Endometrial microvascular endothelial cells (primary cell): ENCODE data around the gene PRUNE2. TPM values are rescaled to one million over a fixed set of nuclear protein-coding genes. Genes with fewer than 3 reads are reported as not detected.
"Not testable (repeated sequence)": the region's sequence is repeated elsewhere in the genome, so short reads cannot be mapped to it uniquely, and the experiment has no call there.

Experiments used
- in situ Hi-C: cut with HindIII; loops from 2 replicates; pipeline ENCODE4 v1.10.0; 2017; ENCODE audit warnings: low sequenced_read_pairs, low pct_unique_long_range_greater_than_20kb; ENCODE audit errors: inconsistent ontology term
- total RNA-seq: library from RNA; depleted of rRNA; stranded (reverse); fragments of >200 nt; gene quantifications from one replicate; pipeline ENCODE4 v1.2.3, GENCODE V29; 2015; ENCODE audit errors: inconsistent ontology term

Gene PRUNE2
- total RNA-seq, 1 donor from 2014 or later, result 10.8 TPM

DNA sequence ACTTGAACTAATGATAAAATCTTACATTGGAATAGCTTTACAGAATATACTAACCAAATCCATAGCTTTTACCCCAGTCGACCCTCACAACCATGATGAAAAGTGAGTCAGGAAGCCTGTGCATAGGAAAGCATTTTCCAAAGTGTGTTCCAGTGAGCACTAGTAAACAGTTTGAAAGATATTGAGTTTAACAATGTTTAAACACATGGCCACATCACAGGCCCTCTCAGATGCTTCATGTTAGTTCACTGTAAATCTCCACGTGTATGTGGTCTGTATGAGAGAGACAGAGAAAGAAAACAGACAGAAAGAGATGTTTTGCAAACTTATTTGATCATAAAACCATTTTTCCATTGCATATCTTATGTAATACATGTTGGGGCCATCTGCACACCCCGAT, 27.0 kb downstream of the PRUNE2 start:
- in situ Hi-C loops, result no loop called here

DNA sequence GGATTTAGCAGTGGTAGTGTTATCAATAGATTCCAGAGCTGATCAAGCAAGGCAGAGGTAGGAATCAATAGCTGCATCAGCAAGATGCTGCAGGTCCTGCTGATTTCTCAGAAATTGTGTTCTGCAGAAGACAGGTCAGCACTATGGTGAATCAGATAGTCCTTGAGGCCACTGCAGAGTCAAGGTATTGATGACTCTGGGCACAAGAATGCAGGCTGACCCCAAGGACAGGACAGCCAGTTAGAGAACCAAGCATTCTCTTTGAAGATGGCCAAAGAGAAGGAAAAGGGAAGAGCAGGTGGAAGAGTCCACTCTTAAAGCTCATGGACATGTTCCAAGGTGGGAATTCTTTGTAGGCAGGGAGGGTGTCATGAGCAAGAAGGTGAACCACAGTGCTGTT, 28.0 kb downstream of the PRUNE2 start:
- in situ Hi-C loops, result no loop called here

DNA sequence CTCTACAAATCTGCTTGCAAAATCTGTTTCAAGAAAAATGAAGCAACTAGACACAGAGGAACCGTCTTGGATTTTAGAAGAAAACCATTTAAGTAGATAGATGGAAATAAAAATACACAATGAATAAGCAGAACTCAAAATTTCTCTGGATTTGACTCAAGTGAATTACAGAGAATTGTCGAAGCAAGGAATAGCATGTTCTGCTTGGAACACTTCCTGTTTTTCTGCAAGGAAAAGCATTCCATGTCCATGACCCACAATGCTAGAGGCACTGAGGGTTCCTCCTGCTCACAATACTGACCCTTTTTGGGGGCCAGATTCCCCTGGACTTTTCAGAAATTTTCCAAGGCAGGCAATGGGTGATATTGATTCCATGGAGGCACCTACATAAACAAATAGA, 29.8 kb downstream of the PRUNE2 start:
- in situ Hi-C loops, result no loop called here

DNA sequence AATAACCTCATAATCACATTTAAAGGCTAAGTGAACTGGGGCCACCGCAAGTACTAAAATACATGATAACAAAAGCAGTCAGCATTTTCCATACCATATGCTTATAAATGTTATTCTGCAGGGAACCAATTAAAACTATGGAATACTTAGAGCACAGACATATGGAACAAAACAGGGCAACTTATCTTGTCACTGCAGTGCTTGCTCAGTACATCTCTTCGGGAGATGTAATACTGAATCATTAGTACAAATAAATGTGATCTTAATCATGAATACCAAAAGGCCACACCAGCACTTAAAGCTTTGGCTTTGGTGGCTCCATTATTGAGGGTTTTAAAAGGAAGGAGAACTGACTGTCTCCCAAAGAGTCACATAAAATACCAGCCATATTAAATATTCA, 32.1 kb downstream of the PRUNE2 start:
- in situ Hi-C loops, result no loop called here

DNA sequence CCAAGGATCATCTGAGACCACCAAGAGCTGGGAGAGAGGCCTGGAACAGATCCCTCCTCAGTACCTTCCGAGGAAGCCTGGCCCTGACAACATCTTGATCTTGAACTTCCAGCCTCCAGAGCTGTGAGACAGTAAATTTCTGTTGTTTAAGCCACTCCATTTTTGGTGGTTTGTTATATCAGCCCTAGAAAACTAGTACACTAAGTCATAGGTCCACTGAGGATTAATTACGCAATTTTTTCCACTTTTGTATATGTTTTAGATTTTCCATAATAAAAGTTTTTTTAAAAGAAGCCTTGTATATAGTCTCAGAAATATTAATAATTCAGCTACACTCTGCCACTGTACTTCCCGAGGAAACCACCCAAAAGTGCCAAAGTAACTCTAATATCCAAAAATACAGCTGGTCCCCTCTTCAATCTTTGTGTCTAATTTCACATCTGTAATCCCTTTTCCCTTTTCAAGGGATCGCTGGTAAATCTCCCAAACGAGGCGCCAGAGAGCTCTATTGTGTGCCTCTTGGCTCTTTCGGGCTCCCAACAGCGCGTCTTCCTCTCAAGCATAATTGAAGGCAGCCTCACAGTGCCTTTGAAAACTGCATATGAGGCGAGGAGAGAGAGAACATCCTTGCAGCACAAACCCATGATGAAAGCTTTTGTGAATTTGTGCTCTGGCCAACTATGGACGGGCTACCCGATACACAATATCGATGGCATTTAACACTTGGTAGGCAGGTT, 32.7 kb downstream of the PRUNE2 start:
- in situ Hi-C loops, result no loop called here

DNA sequence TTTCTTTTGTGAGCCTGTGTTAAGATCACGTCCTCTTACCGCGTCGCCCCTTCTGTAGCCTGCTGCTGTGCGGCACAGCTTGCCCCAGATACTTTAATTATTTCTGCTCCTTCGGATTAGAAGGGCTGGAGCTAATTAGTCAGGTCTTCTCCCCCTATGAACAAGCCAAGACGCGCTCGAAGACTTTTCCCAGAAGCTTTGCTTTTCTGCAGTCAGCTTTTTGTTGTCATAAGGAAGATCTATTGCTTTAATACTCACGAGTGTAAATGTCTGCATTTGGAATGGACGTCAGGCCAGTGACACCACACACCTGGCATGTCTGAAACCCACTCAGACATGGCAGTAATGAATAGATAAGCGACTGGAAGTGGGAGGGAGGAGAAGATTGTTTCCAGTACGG, 37.0 kb downstream of the PRUNE2 start:
- in situ Hi-C loops, result no loop called here

DNA sequence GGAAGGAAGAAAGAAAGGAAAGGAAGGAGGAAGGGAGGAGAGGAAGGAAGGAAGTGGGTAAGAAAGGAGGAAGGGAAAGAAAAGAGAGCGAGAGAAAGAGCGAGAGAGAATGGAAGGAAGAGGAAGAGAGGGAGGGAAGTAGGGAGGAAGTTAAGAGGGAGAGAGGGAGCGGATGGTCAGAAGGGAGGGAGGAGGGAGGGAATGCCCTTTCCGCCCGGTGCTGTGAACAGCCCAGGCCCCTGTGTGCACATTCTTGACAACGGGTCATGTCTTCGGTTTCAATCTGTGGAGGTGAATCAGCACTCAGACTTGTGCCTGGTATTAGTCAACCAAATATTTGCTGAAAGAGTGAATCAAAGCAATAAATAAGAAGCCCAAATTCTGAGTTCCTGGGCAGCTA, 39.2 kb downstream of the PRUNE2 start:
- in situ Hi-C loops, result no loop called here

DNA sequence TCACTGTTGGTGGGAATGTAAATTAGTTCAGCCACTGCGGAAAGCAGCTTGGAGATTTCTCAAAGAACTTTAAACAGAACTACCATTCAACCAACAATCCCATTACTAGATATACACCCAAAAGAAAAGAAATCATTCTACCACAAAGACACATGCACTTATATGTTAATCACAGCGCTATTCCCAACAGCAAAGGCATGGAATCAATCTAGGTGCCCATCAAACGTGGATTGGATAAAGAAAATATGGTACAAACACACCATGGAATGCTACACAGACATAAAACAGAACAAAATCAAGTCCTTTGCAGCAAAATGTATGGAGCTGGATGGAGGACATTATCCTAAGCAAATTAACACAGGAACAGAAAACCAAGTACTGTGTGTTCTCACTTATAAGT, 42.1 kb downstream of the PRUNE2 start:
- in situ Hi-C loops, result no loop called here

DNA sequence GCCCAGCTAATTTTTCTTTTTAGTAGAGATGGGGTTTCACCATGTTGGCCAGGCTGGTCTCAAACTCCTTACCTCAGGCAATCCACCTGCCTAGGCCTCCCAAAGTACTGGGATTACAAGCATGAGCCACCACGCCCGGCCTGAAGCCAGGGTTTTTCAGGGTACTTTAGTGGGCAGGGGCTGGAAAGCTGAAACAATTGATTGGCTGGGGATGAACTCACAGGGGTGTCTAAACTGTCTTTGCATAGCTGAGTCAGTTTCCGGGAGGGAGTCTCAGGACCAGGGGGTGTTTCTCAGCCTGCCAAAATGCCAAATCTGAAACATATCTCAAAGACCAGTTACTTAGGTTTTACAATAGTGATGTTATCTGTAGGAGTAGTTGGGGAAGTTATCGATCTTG, 46.1 kb downstream of the PRUNE2 start:
- in situ Hi-C loops, result no loop called here

DNA sequence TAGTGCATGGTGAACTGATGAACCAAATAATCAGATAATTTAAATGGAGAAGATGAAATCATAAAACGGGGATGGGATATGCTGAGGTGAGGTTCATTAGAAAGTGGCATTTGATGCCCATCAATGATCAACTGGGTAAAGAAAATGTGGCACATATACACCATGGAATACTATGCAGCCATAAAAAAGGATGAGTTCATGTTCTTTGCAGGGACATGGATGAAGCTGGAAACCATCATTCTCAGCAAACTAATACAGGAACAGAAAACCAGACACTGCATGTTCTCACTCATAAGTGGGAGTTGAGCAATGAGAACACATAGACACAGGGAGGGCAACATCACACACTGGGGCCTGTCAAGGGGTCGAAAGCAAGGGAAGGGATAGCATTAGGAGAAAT, 47.7 kb downstream of the PRUNE2 start:
- in situ Hi-C loops, result not testable (repeated sequence)

DNA sequence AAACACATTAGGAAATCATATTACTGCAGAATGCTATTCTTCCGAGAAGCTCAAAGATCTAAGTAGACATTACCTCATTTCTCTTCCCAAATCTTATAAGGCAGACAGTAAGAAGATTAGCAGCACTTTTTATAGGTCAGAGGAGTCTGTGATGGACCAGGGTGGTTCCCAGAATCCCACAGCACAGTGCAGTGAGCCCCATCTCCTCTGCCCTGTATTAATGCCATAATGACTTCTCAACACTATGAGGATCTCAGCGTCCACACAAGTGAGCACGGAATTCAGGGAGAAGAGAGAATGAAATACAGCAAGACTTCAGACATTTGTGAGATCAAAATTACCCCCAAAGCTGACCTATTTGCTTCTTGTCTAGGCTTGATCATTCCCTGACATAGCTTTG, 49.9 kb downstream of the PRUNE2 start:
- in situ Hi-C loops, result no loop called here

DNA sequence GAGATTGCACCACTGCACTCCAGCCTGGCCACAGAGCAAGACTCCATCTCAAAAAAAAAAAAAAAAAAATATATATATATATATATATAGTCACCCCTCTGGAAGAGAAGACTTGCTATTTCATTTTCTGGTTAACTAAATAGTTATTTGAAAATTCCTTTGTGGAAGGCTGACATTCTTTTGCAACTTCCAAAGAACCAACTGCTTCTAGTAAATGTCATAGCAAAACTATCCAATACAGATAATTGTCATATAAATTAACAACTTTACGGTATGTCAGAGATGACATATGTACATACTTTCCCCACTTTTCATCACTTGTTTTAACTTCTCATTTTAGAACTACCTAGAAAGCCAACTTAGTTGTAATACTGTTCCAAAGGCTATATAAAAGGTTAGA, 50.9 kb downstream of the PRUNE2 start:
- in situ Hi-C loops, result no loop called here

DNA sequence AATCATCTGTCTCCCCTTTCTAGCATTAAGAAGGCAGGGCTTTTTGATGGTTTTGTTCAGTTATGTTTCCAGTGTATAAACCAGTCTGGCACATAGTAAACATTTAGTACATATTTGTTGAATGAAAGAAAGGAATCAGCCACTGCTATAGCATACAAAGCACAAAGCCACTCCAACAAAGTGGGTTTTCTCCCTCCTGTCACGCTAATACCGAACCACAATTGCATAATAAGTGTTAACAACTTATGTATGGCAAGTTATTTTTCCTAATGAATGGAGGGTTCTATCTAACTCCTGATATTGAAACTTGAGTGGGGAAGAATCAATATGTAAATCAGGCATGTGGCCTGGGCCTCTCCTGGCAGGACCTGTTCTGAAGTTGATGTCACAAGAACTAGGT, 53.9 kb downstream of the PRUNE2 start:
- in situ Hi-C loops, result no loop called here

DNA sequence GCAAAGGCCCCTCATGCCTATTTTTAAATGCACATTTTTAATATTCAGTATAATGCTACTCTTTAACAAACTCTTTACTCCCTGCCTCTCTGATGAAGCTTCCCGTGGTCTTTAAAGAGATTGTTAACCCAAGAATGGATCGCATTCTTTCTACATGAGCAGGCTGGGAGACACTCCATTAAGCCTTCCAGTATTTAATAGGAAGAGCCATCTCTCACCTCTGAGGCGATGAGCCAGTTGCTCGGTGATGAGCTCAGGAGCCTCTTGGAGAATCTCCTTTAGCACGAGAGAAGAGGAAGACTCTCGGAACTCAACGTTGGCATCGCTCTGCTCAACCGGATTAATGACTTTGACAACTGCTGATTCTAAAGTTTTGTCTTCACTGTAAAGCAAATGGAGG, 59.6 kb downstream of the PRUNE2 start:
- in situ Hi-C loops, result no loop called here

DNA sequence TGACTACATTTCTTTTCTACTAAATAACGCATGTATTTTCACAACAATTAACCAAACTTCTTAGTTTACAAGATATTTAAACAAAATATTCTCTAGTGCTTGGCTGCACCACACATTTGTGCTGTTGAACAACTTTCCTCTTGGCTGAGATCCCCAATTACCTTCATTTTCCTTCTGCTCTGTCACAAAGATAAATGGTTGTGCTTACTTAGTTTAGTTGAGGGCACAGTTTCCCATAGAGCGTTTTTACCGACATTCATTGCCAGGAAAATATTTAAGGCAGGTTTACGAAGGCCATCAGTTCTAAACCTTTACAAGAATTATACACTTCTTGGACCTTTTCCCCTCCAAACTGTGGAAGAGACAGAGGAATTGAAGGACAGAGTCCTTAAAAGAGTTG, 60.7 kb downstream of the PRUNE2 start:
- in situ Hi-C loops, result no loop called here

DNA sequence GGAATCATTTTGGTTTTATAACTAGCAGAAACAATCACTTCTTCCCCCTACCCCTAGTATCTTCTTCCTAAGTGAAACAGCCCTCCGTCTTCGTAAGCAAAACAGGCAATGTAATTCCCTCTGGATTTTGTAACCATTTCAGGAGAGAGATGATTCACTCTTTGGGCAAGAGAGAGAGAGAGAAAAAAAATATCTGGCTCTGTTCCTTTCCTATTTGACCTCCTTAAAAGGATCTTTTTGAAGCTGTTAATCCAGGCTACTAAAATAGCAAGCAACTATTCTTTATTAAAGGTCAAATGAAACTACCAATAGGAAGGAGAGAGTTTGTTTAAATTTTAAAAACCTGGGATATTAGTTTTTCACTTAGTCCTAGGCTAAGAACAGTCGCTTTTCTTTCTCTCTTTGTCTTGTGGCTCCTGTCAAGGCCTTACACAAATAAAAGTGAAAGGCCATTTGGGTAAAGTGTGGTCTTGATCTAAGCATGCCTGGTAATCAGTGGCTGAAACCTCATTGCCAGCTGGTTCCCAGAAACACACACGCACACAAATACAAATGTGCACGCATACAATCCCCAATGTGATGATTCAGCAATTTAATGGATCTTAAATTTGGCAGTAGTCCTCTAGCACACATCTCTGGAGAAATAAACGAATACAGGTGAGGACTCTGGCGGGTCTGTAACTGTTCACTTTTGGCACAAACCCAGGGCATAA, 70.2 kb downstream of the PRUNE2 start:
- in situ Hi-C loops, result no loop called here

DNA sequence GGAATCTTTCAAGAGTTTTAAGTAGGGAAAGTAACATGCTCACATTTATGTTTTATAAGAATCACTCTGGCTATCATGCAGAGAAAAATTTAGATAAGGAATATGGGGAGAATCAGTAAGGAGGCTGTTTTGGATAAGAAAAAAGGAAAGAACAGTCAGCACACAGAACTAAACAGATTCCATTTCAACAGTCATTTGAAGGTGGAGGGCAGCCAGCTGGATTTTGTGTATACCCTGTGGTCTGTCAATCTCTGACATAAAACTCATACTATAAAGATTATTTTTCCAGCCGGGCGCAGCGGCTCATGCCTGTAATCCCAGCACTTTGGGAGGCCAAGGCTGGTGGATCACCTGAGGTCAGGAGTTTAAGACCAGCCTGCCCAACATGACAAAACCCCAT, 77.5 kb downstream of the PRUNE2 start:
- in situ Hi-C loops, result no loop called here

DNA sequence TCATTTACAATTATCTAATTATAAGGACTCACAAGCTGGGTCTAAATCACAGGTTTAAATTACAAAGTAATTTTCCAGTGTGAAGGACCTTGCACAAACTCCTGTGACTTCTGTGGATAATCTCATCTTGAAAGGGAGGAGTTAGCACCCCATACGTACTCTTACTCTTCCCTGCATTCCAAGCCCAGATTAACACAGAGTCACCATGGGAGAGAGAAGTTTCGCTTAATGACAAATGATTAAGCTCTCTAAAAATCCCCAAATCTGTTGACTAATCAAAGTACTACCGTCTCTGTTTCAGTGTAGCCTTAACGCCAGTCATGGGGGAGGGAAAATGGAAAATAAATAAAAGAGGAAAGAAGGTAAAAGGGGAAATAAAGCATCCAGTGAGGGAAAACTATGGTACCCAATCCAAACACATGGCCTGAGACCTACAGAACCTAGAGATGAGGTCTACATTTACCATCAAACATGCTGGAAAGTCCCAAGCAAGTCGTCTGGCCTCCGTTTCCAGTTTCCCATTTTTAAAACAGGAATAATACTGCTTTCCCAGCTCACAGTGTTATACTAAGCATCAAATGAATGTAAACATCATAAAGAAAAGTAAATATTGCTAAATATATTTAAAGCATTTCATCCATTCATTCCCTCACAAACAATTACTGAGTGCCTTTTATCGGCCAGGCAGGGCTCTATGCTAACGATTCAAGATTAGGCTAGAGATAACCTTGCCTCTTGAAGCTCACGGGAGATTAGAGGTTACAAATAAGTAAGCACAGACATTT, 78.4 kb downstream of the PRUNE2 start:
- in situ Hi-C loops, result no loop called here

DNA sequence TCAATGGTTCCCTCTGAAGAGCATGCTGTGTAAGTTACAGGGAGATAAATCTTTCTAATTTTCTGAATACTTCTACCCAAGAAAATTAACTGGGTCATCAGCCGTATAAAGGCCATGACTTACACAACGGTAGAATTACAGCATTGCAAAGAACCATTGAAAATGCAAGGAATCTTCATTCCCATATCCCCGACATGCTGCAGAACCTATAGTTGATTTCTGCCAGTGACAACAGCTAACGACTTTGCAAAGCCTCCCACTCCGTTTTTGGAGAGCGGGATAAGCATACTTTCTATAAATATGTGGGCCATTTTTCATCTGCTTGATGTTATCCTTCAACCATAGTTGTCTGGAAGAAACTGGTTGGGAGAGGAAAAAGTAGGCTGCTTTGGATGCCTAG, 85.5 kb downstream of the PRUNE2 start:
- in situ Hi-C loops, result no loop called here

DNA sequence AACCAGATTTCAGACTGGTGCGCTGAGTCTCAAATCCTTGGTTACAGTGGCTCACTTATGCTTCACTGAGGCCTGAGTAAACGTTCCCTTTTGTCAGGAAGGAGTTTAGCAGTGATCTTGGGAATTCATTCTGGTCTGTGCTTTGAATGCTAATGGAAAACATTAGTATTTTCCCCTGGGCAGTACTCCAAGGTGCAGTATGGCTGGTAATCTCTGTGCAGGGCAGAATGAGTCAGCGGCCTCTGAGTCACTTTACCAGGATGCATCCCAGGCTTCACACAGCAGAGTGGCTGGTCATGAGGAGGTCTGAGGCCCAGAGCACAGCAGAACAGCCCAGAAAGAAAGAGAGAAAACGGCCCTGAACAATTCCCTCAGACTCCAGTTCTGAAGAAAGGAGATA, 87.6 kb downstream of the PRUNE2 start:
- in situ Hi-C loops, result no loop called here
